GM19468 (cell line): Measurements from ENCODE around the gene BSPH1.
"Not testable (repeated sequence)": the region's sequence is repeated elsewhere in the genome, so short reads cannot be mapped to it uniquely, and the experiment has no call there.

ENCODE experiments used
- ATAC-seq: cut with Tn5 transposase; IDR thresholded peaks from one replicate; pipeline ENCODE4 v1.9.1; 2021; ENCODE audit warnings: mild to moderate bottlenecking, moderate library complexity, moderate number of reproducible peaks; ENCODE audit not compliant: unreplicated experiment; ENCODE audit errors: extremely low read depth

BSPH1 gene, protein sequence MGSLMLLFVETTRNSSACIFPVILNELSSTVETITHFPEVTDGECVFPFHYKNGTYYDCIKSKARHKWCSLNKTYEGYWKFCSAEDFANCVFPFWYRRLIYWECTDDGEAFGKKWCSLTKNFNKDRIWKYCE

DNA sequence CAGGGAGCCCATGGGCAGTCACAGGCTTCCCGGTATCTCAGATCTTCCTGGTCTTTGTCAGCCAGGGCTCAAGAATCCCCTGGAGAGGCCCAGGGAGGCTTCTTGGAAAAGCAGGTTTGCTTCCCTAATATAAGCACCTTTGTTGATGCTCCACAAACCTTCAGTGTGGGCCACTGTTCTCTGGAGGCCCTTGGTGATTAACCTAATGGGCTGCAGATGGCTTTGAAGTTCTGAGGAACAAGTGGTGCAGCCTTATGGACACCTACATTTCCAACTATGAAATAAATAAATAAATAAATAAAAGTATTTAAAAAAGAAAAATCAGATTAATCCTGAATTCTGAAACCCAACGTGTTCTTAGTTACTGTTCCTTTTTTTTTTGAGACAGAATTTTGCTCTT is at the start of gene BSPH1:
Gene BSPH1, minus strand, starts transcription at position 101 of the 400 bp plus-strand sequence. Its CDS starts 89 bp downstream, at position 12.
- ATAC-seq = no peak

DNA sequence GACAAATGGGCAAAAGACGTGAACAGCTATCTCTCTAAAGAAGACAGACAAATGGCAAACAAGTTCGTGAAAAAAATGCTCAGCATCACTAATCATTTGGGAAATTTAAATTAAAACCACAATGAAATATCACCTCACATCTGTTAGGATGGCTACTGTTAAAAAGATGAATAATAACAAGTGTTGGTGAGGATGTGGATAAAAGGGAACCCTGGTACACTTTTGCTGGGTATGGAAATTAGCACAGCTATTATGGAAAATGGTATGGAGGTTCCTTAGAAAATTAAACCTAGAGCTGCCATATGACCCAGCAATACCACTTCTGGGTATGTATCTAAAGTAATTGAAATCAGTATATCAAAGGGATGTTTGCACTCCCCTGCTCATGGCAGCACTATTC is 44.8 kb upstream of the BSPH1 start:
- ATAC-seq = no peak

DNA sequence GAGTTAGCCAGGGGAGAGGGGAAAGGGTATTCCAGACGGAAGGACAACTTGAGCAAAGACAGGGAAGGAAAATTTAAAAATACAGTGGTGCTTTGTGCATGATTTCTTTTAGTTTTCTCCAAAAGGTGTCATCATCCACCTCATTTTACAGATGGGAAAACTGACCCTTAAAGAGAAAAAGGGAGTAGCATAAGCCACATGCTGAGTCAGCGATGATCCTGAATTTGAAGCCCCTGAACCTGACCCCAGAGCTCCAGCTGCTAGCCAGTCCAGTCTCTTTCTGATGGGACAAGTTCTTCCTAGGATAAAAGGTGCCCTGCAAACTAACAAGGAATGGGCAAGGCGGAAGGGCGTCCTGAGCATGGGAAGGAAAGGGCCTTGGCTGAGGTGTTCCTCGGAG is 41.6 kb upstream of the BSPH1 start:
- no peak for ATAC-seq

DNA sequence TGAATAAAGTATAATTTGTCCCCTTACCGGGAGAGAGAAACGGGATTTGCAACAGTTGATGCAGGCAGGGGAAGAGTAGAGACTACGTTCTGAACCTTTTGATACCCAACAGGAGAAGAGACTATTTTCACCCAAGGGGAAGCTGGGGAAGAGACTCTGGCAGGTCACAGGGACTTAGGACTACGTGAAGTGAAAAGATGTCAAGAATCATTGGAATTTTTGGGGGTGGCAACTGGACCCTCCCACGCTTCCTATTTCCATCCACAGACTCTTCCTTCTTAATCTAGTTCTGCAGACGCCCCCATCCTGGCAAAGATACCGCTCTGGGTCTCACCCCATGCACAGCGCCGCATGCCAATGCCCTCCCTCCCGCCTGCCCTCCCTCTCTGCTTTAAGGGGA is 38.1 kb upstream of the BSPH1 start:
- no peak for ATAC-seq

DNA sequence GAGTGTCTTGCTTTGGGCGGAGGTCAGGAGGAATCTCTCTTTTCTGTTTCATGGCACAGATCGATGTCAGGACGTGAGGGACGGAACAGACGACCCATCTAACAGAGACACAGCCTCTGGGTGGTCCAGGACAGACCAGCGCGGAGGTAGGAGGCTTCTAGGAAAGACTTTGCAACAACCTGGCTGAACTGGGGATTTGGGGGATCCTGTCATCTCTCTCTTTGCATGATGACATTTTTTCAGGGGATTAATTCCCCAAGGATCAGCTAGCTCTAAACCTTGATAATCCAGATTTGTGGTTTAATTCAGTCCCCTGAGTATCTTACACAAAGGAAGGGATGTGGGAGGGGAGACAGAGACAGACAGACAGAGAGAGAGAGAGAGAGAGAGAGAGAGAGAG is 37.5 kb upstream of the BSPH1 start:
- no peak for ATAC-seq

DNA sequence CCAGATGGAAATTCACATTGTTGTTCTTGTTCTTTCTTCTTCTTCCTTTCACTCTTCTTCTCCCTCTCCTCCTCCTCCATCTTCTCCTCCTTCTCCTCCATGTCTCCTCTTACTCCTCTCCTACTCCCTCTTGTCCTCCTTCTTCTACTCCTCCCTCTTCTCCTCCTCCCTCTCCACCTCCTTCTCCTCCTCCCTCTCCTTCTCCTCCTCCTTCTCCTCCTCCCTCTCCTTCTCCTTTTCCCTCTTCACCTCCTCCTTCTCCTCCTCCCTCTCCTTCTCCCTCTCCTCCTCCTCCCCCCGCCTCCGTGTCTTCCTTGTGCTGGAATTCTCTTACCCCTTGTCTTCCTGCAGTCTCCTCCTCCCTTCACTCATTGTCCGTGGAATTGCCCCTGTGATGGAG is 33.5 kb upstream of the BSPH1 start:
- no peak for ATAC-seq

DNA sequence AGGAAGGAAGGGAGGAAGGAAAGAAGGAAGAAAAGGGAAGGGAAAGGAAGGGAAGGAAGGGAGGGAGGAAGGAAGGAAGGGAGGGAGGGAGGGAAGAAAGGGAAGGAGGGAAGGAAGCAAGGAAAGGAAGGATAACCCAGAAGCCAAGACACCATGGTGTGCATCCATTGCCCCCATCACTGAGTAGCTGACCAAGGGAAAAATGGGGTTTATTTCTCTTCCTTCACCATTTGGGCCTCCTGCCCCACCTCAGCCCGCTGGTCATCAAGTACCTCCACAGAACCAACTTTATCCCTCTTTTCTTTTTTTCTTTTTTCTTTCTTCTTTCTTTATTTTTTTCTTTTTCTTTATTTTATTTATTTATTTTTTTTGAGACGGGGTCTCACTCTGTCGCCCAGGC is 31.5 kb upstream of the BSPH1 start:
- ATAC-seq = no peak

DNA sequence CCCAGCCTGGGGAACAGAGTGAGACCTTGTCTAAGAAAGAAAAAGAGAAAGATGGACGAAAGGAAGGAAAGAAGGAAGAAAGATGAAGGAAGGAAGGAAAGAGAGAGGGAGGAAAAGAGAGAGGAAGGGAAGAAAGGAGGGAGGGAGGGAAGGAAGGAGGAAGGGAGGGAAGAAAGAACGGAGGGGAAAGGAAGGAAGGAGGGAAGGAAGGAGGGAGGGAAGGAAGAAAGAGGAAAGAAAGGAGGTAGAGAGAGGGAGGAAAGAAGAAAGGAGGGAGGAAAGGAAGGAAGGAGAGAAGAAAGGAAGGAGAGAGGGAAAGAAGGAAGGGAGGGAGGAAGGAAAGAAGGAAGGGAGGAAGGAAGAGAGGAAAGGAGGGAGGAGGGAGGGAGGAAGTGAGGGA is 31.0 kb upstream of the BSPH1 start:
- no peak for ATAC-seq

DNA sequence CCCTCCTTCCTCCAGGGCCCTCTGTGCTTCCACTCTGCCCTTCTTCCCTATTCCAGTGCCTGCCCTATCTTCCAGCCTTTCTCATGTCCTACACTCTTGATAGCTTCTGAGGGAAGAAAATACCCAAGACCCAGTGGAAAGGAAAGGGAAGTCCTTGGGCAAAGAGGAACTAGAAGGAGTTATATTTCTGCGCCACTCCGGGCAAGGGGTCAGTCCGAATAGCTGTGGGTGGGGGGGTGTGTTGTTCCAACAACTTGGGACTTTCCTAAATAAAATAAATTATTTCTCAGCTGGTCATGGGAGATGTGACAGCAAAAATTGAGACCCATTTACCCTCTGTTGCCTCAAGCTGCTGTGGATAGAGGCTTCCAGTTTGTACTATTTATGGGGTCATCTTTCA is 28.7 kb upstream of the BSPH1 start:
- no peak for ATAC-seq

DNA sequence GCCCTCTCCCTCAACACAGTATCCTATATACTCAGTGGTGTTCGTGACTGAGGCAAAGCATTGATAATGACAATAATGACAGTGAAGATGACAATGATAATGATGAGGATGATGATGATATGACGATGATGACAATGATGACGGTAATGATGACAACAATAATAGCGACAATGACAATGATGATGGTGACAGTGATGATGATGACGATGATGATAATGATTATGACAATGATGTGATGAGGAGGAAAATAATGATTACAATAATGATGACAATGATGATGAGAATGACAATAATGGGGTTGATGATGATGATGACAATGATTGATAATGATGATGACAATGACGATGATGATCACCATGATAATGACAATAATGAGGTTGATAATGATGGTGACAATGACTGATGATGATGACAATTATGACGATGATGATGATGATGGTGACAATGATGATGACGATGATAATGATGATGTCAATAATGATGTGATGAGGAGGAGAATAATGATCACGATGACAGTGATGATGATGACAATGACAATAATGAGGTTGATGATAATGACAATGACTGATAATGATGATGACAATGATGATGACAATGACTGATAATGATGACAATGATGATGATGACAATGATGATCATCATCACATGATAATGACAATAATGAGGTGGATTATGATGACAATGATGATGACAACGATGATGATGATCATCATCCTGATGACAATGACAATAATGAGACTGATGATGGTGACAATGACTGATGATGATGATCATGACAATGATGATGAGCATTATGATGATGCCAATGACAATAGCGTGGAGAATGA is 19.2 kb upstream of the BSPH1 start:
- no peak for ATAC-seq

DNA sequence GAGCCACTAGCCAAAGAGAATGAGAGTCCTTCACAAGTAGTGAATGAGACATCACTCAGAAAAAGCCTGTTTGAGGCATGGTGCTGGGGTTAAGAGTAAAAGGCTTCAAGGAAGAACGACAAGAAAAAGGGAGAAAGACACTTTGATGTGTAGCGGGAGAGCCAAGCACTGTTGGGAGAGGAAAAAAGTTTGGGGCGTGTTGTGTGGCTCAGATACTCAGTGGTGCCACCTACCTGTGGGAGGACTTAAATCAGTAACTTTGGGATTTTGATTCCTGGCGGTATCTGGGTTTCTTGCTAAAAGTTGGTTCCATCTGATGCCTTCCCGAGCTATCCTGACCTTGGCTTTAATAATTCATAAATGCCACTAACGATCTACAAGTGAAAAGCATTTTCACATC is 14.8 kb upstream of the BSPH1 start:
- no peak for ATAC-seq

DNA sequence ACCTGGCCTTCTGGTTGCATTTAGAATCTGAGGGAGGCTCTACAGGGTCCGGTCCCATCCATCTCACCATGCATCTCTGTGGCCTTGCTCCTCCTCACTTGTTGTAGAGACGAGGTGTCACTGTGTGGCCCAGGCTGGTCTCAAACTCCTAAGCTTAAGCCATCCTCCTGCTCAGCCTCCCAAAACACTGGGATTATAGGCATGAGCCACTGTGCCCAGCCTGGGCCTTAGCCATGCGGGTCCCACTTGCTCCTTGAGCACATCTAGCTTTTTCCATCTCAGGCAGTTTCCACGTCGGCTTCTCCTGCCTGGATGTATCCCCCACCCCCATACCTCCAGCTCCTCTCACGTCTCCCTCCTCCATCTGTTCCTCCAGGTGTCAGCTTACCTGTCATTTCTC is 12.3 kb upstream of the BSPH1 start:
- ATAC-seq = no peak

DNA sequence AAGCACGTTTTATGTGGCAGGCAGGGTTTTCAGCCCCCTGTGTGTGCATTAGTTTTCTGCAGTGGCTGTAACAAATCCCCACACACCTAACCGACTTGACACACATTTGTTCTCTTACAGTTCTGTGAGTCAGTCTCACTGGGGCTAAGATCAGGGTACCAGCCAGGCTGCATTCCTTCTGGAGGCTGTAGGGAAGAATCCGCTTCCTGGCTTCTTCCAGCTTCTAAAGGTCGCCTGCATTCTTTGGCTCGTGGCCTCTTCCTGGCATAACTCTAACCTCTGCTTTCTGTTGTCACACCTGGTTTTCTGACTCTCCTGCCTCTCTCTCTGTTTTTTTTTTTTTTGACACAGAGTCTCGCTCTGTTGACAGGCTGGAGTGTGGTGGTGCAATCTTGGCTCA is 8.9 kb upstream of the BSPH1 start:
- ATAC-seq = no peak

DNA sequence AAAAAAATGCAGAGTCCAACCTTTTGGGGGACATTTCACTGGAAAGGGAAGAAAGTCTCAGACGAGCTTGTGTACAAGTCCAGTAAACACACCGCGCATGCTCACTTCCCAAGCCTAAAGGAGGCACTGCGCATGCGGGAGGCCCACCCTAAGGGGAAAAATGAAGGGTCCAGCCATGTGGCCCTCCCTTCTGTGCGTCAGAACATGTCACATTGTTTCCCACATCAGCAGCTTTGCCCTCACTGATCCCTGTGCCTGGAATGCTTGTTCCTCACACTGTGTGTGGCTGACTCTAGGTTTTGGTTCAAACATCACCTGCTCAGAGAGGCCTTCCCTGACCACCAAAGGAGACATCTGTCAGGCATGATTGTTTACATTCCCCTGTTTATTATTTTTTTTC is 6.8 kb upstream of the BSPH1 start:
- ATAC-seq = no peak

DNA sequence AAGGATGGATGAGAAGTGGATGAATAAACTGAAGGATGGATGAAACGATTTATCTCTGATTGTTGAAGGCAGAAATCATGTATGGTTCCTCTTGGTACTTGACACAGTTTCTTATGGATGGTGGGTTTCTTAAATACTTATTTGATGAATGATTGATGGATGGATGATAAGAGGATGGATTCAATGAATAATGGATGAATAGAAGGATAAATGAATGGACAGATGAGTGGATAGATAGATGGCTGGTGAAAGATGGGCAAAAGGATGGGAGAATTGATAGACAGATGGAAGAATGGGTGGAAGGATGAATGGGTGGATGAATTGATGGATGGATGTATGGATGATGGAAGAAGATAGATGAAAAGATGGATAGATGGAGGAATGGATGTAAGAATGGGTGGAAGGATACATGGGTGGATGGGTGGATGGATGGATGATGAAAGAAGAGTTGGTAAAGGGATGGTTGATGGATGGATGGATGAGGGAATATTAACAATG is 4.3 kb upstream of the BSPH1 start:
- ATAC-seq = no peak

DNA sequence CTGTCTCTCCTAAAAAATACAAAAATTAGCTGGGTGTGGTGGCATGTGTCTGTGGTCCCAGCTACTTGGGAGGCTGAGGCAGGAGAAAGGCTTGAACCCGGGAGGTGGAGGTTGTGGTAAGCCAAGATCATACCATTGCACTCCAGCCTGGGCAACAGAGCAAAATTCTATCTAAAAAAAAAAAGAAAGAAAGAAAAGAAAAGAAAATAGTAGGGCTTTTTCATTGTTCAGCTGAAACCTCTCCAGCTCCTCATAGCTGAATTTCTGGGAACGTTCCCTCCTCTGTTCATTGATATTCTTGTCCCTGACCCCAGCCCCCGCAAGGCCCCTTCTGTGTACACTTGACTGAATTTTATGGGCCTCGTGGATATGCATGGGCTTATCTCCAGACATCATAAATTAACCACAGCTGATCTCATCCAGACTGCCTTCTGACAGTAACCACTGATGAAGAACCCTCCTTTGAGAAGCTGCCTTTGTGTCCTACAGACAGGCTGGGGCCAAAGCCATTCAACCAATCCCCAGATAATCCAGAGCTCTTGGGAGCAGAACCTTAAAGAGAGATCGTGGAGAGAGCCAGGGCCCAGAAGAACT is 2.3 kb upstream of the BSPH1 start, which contains the start of gene ELSPBP1:
Gene ELSPBP1, plus strand, starts transcription at position 424 of the 594 bp plus-strand sequence. CDS start 14,036 bp downstream, outside the sequence.
- ATAC-seq = no peak

DNA sequence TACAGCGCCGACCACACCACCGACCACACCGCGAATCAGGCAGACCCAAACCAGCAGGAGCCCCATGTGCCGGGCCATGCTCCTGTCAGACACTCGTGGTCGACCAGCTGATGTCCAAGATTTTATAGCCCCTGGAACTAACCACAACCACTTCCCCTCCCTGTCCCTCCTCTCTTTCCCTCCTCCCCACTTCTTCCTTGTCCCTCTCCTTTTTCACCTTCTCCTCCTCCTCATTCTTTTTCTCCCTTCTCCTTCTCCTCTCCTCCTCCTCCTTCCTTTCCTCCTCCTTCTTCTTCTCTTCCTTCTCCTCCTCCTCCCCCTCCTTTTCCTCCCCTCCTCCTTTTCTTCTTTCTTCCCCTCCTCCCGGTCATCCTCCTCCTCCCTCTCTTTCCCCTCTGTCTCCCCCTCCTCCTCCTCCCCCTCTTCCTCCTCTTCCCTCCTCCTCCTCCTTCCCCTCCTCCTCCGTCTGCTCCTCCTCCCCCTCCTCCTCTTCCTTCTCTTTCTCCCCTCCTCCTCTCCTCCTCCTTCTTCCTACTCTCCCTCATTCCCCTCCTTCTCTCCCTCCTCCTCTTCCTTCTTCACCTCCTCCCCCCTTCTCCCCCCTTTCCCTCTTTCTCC is 670 bp downstream of the BSPH1 start:
- ATAC-seq = no peak

DNA sequence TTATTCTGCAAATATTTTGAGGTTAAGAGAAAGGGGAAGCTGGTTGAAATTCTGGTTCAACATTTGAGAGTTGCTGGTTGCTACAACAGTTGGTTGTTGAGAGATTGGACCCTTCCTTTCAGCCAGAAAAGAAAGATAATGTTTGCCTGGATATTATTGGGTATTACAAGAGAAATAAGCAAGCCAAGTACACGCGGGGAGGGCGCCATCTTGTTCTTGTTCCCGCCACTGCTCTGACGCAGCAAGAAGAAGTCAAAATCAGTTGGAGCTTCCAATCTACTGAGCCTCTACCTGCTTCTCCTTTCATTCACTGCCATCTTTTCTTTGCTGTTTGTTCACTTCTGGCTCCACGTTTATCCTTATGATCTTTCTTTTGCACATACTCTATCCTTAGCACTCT is 18.4 kb downstream of the BSPH1 start:
- ATAC-seq = no peak

DNA sequence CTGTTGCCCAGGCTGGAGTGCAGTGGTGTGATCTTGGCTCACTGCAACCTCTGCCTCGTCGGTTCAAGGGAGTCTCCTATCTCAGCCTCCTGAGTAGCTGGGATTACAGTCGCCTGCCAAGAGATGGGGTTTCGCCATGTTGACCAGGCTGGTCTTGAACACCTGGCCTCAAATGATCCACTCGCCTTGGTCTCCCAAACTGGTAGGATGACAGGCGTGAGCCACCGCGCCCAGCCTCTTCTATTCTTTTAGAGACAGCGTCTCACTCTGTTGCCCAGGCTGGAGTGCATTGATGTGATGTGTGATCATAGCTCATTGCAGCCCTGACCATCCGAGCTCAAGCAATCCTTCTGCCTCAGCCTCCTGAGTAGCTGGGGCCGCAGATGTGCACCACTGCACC is 36.0 kb downstream of the BSPH1 start:
- not testable (repeated sequence) for ATAC-seq

DNA sequence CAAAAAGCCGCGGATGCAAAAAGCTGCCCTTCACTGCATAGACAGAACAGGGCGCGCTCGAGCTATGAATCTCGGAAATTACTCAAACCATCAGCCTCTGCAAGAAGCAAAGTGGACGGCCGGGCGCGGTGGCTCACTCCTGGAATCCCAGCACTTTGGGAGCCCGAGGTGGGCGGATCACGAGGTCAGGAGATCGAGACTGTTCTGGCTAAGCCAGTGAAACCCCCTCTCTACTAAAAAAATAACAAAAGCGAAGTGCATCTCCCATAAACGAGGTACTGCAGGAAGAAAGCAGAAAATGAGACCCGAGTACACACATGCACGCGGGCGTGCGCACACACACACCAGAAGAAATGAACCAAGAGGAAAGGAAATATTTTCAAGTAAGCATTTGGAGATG is 39.8 kb downstream of the BSPH1 start:
- not testable (repeated sequence) for ATAC-seq
